LNCaP clone FGC (cell line): ENCODE results near the gene RHEBL1.
A peak's percentile ranks its signal among the peaks of the same experiment; 100 is the strongest.

Experiments used
- DNase-seq: peaks from one replicate; pipeline ENCODE4 v3.0.0-alpha.2; 2011; ENCODE audit warnings: low read depth
- H3K4me3 ChIP-seq: 2 replicates; pipeline ENCODE4 v1.5.1; 2011; ENCODE audit warnings: mild to moderate bottlenecking, low read depth, low read length, control low read depth
- CTCF ChIP-seq: IDR thresholded peaks from 2 replicates; pipeline ENCODE4 v1.5.1; 2012; ENCODE audit warnings: mild to moderate bottlenecking; ENCODE audit not compliant: control insufficient read depth, insufficient read depth; ENCODE audit errors: extremely low read depth

Gene RHEBL1

GRCh38 chr12:49018261-49019119, 51.3 kb downstream of the RHEBL1 start, which contains the start of gene PRKAG1:
PRKAG1 (minus strand) TSS chr12:49018776; CDS start chr12:49018740, 36 bp downstream.
- peak; percentile 78 for DNase-seq
- peak; percentile 45 for TF ChIP-seq CTCF
- H3K4me3 ChIP-seq, result peak within 1 kb of the TSS; percentile 93

GRCh38 chr12:49017891-49018260, 51.9 kb downstream of the RHEBL1 start:
- DNase-seq, result peak; percentile 4
- TF ChIP-seq CTCF, result no peak
- H3K4me3 ChIP-seq, result peak overlapping the region; percentile 93

GRCh38 chr12:49015196-49015595, 54.6 kb downstream of the RHEBL1 start:
- H3K4me3 ChIP-seq, result no peak overlapping the region
- no peak for DNase-seq
- no peak for TF ChIP-seq CTCF
